Right atrium auricular region (tissue), 2 donors: ENCODE results near the gene CNTFR. TPM values are rescaled to one million over a fixed set of nuclear protein-coding genes. Genes with fewer than 3 reads are reported as not detected.

ENCODE experiments used
- DNase-seq: peaks from one replicate; pipeline ENCODE4 v3.0.0-alpha.2; 2019; ENCODE audit warnings: low spot score
- H3K27ac ChIP-seq, 2 donors: fragments of 200-600 bp; sonication (generic); 1 replicate in 1 of 2; 2 replicates in 1 of 2; pipeline ENCODE4 v1.5.1; 2016 to 2019
- H3K27me3 ChIP-seq, 2 donors: fragments of 200-600 bp; sonication (generic); one replicate each; pipeline versions ENCODE4 v1.5.1 to v1.6.0; 2017 to 2019
- H3K36me3 ChIP-seq: fragments of 200-600 bp; sonication (generic); one replicate; pipeline ENCODE4 v1.5.1; 2016
- H3K4me1 ChIP-seq, 2 donors: fragments of 200-600 bp; sonication (generic); one replicate each; pipeline versions ENCODE4 v1.5.1 to v1.6.0; 2017 to 2019
- H3K4me3 ChIP-seq, 2 donors: fragments of 200-600 bp; sonication (generic); 1 replicate in 1 of 2; 2 replicates in 1 of 2; pipeline ENCODE4 v1.5.1; 2017 to 2019; ENCODE audit warnings: mild to moderate bottlenecking in 1 of 2, moderate library complexity in 1 of 2
- H3K9me3 ChIP-seq, 2 donors: fragments of 200-600 bp; sonication (generic); one replicate each; pipeline ENCODE4 v1.5.1; 2019
- total RNA-seq, 2 donors: library from RNA; depleted of rRNA; stranded (reverse); fragments of >200 nt; gene quantifications; one replicate each; pipeline ENCODE4 v1.1.0, GENCODE V29; 2016
- TF ChIP-seq, protein P1 (sequence below), 2 donors: fragments of 200-600 bp; sonication (generic); IDR thresholded peaks; one replicate each; pipeline ENCODE4 v1.5.1; 2019; ENCODE audit warnings: antibody characterized with exemption in 2 of 2

CNTFR gene
- total RNA-seq, 2 donors from 2014 or later = 6.6 to 23.3 TPM

DNA sequence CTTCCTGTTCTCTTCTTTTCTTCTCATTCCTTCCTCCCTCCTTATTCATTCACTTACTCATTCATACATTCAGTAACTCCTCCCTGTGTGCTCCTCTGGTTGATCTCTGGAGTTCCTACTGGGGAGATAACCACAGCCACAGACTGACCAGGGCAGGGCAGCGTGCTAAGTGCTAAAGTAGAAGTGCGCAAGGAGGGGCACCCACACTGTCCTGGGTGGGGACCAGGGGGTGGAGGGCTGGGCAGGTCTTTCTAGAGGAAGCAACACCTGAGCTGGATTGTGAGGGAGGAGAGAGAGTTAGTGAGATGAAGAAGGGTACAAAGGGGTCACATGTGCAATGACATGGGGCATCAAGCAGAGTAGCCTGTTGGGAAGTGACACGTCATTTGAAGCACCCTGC, 80.6 kb downstream of the CNTFR start:
- no peak overlapping the region for H3K4me3 ChIP-seq
- H3K27ac ChIP-seq = no peak overlapping the region
- no peak for DNase-seq
- no peaks in the 10 kb centered on the region for H3K36me3 ChIP-seq
- H3K27me3 ChIP-seq = no peaks in the 10 kb centered on the region
- no peaks in the 10 kb centered on the region for H3K9me3 ChIP-seq
- TF ChIP-seq, protein P1, sequence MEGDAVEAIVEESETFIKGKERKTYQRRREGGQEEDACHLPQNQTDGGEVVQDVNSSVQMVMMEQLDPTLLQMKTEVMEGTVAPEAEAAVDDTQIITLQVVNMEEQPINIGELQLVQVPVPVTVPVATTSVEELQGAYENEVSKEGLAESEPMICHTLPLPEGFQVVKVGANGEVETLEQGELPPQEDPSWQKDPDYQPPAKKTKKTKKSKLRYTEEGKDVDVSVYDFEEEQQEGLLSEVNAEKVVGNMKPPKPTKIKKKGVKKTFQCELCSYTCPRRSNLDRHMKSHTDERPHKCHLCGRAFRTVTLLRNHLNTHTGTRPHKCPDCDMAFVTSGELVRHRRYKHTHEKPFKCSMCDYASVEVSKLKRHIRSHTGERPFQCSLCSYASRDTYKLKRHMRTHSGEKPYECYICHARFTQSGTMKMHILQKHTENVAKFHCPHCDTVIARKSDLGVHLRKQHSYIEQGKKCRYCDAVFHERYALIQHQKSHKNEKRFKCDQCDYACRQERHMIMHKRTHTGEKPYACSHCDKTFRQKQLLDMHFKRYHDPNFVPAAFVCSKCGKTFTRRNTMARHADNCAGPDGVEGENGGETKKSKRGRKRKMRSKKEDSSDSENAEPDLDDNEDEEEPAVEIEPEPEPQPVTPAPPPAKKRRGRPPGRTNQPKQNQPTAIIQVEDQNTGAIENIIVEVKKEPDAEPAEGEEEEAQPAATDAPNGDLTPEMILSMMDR (IDR thresholded peaks at IDR 0.05) = no peak
- no peaks in the 10 kb centered on the region for H3K4me1 ChIP-seq

DNA sequence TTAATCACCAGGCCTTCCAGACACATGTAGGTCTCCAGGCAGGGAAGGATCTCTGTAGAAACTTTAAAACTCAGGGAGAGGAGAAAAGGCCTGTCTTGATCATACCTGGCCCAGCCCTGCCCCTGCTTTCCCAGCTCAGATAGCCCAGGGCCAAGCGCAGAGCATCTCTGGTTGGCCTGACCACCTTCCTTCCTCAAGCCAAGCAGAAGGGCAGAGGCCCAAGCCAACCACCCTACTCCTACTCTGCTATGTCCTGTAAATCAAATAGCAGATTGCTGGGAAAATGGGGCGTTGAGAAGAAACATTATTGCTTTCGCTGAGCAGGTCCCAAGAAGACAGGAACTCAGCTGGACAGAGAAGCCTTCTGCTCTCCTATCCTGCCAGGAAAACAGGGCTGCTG, 81.1 kb downstream of the CNTFR start:
- Histone ChIP-seq H3K4me3 (no peak overlapping the region), H3K9me3 (no peaks in the 10 kb centered on the region), H3K27ac (no peak overlapping the region), H3K4me1 (no peaks in the 10 kb centered on the region), H3K27me3 (no peaks in the 10 kb centered on the region), H3K36me3 (no peaks in the 10 kb centered on the region)
- TF ChIP-seq, protein P1 (IDR thresholded peaks at IDR 0.05) = no peak
- DNase-seq = no peak

DNA sequence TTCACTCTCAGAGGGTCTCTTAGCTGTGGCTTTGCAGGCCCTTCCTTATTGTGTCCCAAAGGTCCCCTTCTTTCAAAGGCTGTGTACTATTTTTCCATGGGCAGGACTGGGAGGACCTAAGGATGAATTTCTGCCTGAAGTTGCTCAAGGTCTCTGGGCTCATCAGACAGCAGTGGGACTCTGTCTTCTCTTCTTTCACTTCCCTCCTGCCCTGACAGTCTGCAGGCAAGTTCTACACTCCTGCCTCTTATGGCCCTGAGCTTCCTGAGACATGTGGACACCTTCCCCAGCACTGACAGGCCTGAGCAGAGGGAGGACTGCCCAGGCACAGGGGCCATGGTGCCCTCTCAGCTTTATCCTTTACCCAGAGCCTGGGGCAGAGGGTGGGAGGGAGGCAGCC, 81.6 kb downstream of the CNTFR start:
- no peak for DNase-seq
- Histone ChIP-seq H3K36me3 (no peaks in the 10 kb centered on the region), H3K4me3 (no peak overlapping the region), H3K27me3 (no peaks in the 10 kb centered on the region), H3K4me1 (peaks cover 0 to 2% of the 10 kb centered on the region in 2 donors), H3K9me3 (no peaks in the 10 kb centered on the region), H3K27ac (no peak overlapping the region)
- TF ChIP-seq, protein P1 (IDR thresholded peaks at IDR 0.05) = no peak

DNA sequence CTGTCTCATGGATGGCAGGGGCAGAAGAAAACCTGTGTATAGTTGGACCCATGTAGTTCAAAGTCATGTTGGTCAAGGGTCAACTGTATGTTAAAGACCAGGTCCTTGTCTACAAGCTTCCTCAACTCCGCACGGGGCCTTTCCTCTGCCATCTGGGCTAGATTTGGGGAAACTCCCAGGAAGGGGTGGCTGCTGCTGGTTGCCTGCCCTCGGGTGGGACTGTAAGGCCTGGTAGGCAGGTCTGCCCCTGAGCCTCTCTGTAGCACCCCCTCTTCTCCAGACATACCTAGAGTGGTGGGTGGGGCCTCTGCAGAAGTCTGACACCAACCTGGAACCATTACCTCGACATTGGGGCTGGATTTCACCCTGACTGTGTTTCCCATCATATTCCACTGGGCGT, 82.0 kb downstream of the CNTFR start:
- Histone ChIP-seq H3K27me3 (no peaks in the 10 kb centered on the region), H3K4me3 (no peak overlapping the region), H3K4me1 (peaks cover 0 to 6% of the 10 kb centered on the region in 2 donors), H3K9me3 (no peaks in the 10 kb centered on the region), H3K27ac (no peak overlapping the region), H3K36me3 (no peaks in the 10 kb centered on the region)
- no peak for DNase-seq
- TF ChIP-seq, protein P1 (IDR thresholded peaks at IDR 0.05) = no peak

DNA sequence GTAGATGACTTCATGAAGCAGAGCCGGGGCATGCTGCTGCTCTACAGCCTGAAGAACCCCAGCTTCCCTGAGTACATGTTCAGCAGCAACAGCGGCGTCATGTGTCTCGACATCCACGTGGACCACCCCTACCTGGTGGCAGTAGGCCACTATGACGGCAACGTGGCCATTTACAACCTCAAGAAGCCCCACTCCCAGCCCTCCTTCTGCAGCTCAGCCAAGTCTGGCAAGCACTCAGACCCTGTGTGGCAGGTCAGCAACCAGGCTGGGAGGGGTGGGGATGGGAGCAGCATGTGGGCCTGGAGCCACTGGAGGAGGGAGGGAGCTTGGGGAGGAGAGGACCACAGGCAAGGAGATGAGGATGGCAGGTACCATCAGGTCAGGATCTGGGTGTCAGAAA, 82.9 kb downstream of the CNTFR start:
- TF ChIP-seq, protein P1 (IDR thresholded peaks at IDR 0.05) = no peak
- no peak for DNase-seq
- H3K4me3 ChIP-seq = no peak overlapping the region

DNA sequence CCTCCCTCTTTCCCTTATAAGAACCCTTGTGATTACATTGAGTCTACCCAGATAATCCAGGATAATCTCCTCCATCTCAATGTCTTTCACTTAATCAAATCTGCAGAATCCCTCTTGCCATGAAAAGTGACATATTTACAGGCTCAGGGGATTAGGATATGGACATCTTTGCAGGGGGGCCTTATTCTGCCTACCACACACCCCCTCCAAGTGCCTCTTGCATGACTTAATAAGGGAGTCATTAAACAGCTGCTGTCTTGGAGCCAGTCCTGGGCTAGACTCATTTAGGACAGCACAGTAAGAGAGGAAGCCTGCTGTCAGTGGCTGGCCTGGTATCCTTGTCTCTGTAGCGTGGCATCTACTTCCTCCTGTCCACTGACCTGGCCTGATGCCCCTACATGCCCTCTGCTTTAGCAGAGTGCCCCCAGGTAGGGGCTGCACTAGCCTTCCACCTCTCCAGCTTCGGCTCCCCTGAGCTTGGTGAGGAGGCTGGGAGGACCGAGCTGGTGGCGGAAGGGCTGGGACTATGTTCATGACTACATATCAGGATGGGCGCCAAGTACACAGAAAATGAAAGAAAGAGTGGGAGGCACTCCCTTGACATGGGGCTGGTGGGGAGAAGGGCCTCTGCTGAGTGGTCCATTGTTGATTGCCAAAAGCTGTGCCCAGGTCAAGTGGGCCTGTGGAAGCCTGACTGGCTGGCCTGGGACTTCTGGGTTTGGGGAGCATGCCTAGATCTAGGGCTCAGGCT, 84.0 kb downstream of the CNTFR start:
- Histone ChIP-seq H3K27me3 (no peaks in the 10 kb centered on the region), H3K36me3 (no peaks in the 10 kb centered on the region), H3K27ac (no peak overlapping the region), H3K9me3 (no peaks in the 10 kb centered on the region), H3K4me1 (peaks cover 0 to 21% of the 10 kb centered on the region in 2 donors), H3K4me3 (no peak overlapping the region)
- no peak for DNase-seq
- TF ChIP-seq, protein P1 (IDR thresholded peaks at IDR 0.05) = no peak

More for the DNA sequence above, 82.9 kb downstream of the CNTFR start:
- Histone ChIP-seq H3K27ac (no peak overlapping the region), H3K4me1 (peaks cover 0 to 15% of the 10 kb centered on the region in 2 donors), H3K36me3 (no peaks in the 10 kb centered on the region), H3K9me3 (no peaks in the 10 kb centered on the region), H3K27me3 (no peaks in the 10 kb centered on the region)
